RWPE2 (cell line): ENCODE measurements around the gene L3MBTL4.
A peak's percentile ranks its signal among the peaks of the same experiment; 100 is the strongest.

ENCODE experiments used
- ATAC-seq: fragments of 200-7000 bp; cut with Tn5 transposase; 3 replicates; pipeline ENCODE4 v1.9.1; 2021; ENCODE audit warnings: low read depth
- DNase-seq: peaks from one replicate; pipeline ENCODE4 v3.0.0-alpha.2; 2020; ENCODE audit warnings: low spot score
- H3K27ac ChIP-seq: fragments of 450-650 bp; 2 replicates; pipeline ENCODE4 v1.5.1; 2017; ENCODE audit warnings: mild to moderate bottlenecking; ENCODE audit not compliant: poor library complexity, severe bottlenecking
- H3K27me3 ChIP-seq: fragments of 250-450 bp; sonication (Bioruptor Pico); 2 replicates; pipeline ENCODE4 v1.5.1; 2021; ENCODE audit warnings: mild to moderate bottlenecking, moderate library complexity; ENCODE audit not compliant: insufficient read depth, poor library complexity, severe bottlenecking
- H3K36me3 ChIP-seq: fragments of 250-450 bp; sonication (Bioruptor Pico); 2 replicates; pipeline ENCODE4 v1.5.1; 2020; ENCODE audit warnings: low read depth, mild to moderate bottlenecking, moderate library complexity
- H3K4me1 ChIP-seq: fragments of 250-450 bp; sonication (Bioruptor Pico); 2 replicates; pipeline ENCODE4 v1.5.1; 2021; ENCODE audit warnings: mild to moderate bottlenecking, moderate library complexity; ENCODE audit not compliant: insufficient read depth, poor library complexity, severe bottlenecking
- H3K4me3 ChIP-seq: fragments of 250-450 bp; sonication (Bioruptor Pico); 2 replicates; pipeline ENCODE4 v1.5.1; 2021; ENCODE audit warnings: mild to moderate bottlenecking, moderate library complexity; ENCODE audit not compliant: severe bottlenecking
- H3K9me3 ChIP-seq: fragments of 250-450 bp; sonication (Bioruptor Pico); 2 replicates; pipeline ENCODE4 v1.5.1; 2021; ENCODE audit warnings: mild to moderate bottlenecking, moderate library complexity; ENCODE audit not compliant: severe bottlenecking
- TF ChIP-seq, protein P1 (sequence below): fragments of 450-650 bp; IDR thresholded peaks from one replicate; pipeline ENCODE4 v1.5.1; 2017; ENCODE audit warnings: mild to moderate bottlenecking, moderate library complexity; ENCODE audit not compliant: poor library complexity, severe bottlenecking

The L3MBTL4 gene

GRCh38 chr18:5979971-5980457, 434.7 kb downstream of the L3MBTL4 start:
- TF ChIP-seq, protein P1, sequence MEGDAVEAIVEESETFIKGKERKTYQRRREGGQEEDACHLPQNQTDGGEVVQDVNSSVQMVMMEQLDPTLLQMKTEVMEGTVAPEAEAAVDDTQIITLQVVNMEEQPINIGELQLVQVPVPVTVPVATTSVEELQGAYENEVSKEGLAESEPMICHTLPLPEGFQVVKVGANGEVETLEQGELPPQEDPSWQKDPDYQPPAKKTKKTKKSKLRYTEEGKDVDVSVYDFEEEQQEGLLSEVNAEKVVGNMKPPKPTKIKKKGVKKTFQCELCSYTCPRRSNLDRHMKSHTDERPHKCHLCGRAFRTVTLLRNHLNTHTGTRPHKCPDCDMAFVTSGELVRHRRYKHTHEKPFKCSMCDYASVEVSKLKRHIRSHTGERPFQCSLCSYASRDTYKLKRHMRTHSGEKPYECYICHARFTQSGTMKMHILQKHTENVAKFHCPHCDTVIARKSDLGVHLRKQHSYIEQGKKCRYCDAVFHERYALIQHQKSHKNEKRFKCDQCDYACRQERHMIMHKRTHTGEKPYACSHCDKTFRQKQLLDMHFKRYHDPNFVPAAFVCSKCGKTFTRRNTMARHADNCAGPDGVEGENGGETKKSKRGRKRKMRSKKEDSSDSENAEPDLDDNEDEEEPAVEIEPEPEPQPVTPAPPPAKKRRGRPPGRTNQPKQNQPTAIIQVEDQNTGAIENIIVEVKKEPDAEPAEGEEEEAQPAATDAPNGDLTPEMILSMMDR, result no peak
- no peaks in the 10 kb centered on the region for H3K27me3 ChIP-seq
- H3K27ac ChIP-seq, result no peak overlapping the region
- H3K36me3 ChIP-seq, result no peaks in the 10 kb centered on the region
- H3K4me1 ChIP-seq, result no peaks in the 10 kb centered on the region
- DNase-seq (no peak), ATAC-seq (no peak)
- no peaks in the 10 kb centered on the region for H3K9me3 ChIP-seq
- no peak overlapping the region for H3K4me3 ChIP-seq

- Histone ChIP-seq H3K27me3 (no peaks in the 10 kb centered on the region), H3K36me3 (no peaks in the 10 kb centered on the region), H3K27ac (no peak overlapping the region), H3K4me3 (no peak overlapping the region), H3K9me3 (no peaks in the 10 kb centered on the region), H3K4me1 (no peaks in the 10 kb centered on the region)
- DNase-seq (no peak), ATAC-seq (no peak)
- TF ChIP-seq, protein P1, result no peak
Observed at GRCh38 chr18:5979176-5979888, 435.4 kb downstream of the L3MBTL4 start.

- no peak for ATAC-seq
Observed at GRCh38 chr18:5977022-5977421, 437.7 kb downstream of the L3MBTL4 start.

DNA sequence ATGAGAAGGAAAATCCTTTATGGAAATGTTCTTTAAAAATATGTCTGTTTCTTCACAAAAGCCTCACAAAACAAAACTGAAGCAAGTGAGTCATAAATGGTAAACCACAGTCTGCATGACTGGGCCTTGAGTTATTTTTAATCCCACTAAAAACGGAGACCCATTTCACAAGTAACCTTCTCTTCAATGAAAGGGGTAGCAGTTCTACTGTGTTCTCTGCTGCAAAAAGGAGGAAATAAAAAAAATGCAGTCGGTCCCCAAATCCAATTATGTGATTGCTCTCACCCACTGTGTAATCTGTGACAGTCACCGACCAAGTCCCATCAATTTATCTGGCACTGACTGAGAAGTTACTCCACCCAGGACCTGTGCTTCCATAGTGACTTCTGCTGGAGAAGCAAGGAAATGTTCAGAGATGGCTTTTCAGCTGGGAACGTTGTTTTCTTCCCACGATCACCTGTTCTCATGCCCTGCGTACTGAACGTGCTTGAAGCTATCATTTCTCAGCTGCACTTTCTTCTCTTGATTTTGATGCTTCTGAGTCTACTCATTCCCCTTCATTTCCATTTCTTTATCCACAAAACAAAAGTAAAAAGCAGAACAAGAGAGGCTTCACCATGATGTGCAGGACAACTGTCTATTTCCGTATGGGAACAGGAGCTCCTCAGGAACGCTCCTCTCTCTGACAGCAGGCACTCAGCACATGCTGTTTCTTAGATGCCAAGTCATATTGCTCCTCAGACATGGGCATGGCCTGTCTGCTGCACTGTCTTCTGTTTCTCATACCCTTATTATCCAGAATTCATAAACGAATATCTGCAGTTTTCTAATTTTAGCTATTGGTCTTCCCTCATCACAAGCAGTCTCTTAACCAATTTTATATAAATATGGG, 439.4 kb downstream of the L3MBTL4 start:
- H3K9me3 ChIP-seq, result no peaks in the 10 kb centered on the region
- no peaks in the 10 kb centered on the region for H3K36me3 ChIP-seq
- no peaks in the 10 kb centered on the region for H3K27me3 ChIP-seq
- H3K4me3 ChIP-seq, result no peak overlapping the region
- no peak for DNase-seq
- no peak overlapping the region for H3K27ac ChIP-seq
- H3K4me1 ChIP-seq, result no peaks in the 10 kb centered on the region
- TF ChIP-seq, protein P1, result no peak
- ATAC-seq, result peak; percentile 41; the same call in 1 of the 3 replicates

More at GRCh38 chr18:5977022-5977421, 437.7 kb downstream of the L3MBTL4 start:
- H3K4me3 ChIP-seq, result no peak overlapping the region
- no peaks in the 10 kb centered on the region for H3K36me3 ChIP-seq
- no peaks in the 10 kb centered on the region for H3K9me3 ChIP-seq
- TF ChIP-seq, protein P1, result no peak
- no peaks in the 10 kb centered on the region for H3K27me3 ChIP-seq
- no peak for DNase-seq
- H3K4me1 ChIP-seq, result no peaks in the 10 kb centered on the region
- H3K27ac ChIP-seq, result no peak overlapping the region
